ENCODE results near the gene KANK2. TPM values are rescaled to one million over a fixed set of nuclear protein-coding genes. Genes with fewer than 3 reads are reported as not detected.

The KANK2 gene
- total and polyA plus RNA-seq, 2 of the 13 experiments (the other 11 are each of a cell fraction or from before 2014, with no cell fraction given): 5.7 to 12.9 TPM

GRCh38 chr19:11148001-11148400 is 49.3 kb downstream of the KANK2 start:
- H4K20me1 ChIP-seq (ENCODE audit: insufficient read depth, low read length): no peaks in the 10 kb centered on the region
- 92% methylated on average over 13 of the region's 14 CpGs for WGBS (ENCODE audit: low lambda C conversion rate)
- DNase-seq (ENCODE audit: low spot score) (no peak), FAIRE-seq (no peak), ATAC-seq (no peak)
- no peak overlapping the region for H3K4me3 ChIP-seq (replicated peaks in 1 of 3; ENCODE audit: insufficient read depth in 1 of 3, low read depth in 2 of 3, low read length in 3 of 3)
- no peak overlapping the region for H3K9ac ChIP-seq (ENCODE audit: insufficient read depth, low read depth, low read length)
- ChIA-PET CTCF (ENCODE audit: low intra/inter-chr PET ratio, low total read pairs) (no interaction called here), POLR2A (interaction anchor here (1.1 kb wide), 1 partner anchor 9 kb away, joined by 3 read pairs; no protein-coding TSS in a partner anchor)
- peaks cover 1 to 22% of the 10 kb centered on the region in 2 experiments; a peak in 4 of 5 replicates for H3K36me3 ChIP-seq (replicated peaks in 1 of 2; ENCODE audit: control insufficient read depth in 1 of 2, insufficient read depth in 2 of 2, low read length in 2 of 2)
- H3K27ac ChIP-seq (ENCODE audit: extremely low read length, insufficient read depth, low read length): no peak overlapping the region
- in situ Hi-C loops (cut with HindIII; ENCODE audit: extremely low pct_ligation_motif_present, low pct_unique_long_range_greater_than_20kb): no loop called here
- intact Hi-C loops (cut with micrococcal nuclease; ENCODE audit: unreplicated experiment): no loop called here
- peaks cover 34% of the 10 kb centered on the region for H3K4me1 ChIP-seq (ENCODE audit: insufficient read depth, low read length)
- no TSS peak for BruUV-seq (replicated peaks)
- H3K27me3 ChIP-seq (ENCODE audit: control insufficient read depth in 1 of 2, insufficient read depth in 2 of 2, low read length in 2 of 2): no peaks in the 10 kb centered on the region
- H3K4me2 ChIP-seq (ENCODE audit: low read depth, low read length): no peak overlapping the region
- peaks cover 10% of the 10 kb centered on the region for H3K79me2 ChIP-seq (ENCODE audit: insufficient read depth, low read length)
- H3K9me3 ChIP-seq (ENCODE audit: low read length): no peaks in the 10 kb centered on the region
- no peak overlapping the region for H2AFZ ChIP-seq (ENCODE audit: low read length)
- TF ChIP-seq ZNF318 (CRISPR knock-in tag; IDR thresholded peaks at IDR 0.05): no peak
- no peak for TF ChIP-seq TOE1 (CRISPR knock-in tag; IDR thresholded peaks at IDR 0.05)
- no peak for TF ChIP-seq HINFP (CRISPR knock-in tag; IDR thresholded peaks at IDR 0.05; ENCODE audit: low read depth)
- TF ChIP-seq ZNF773 (CRISPR knock-in tag; IDR thresholded peaks at IDR 0.05; ENCODE audit: borderline replicate concordance): no peak
- no peak for TF ChIP-seq ZNF850 (CRISPR knock-in tag; conservative IDR thresholded peaks at IDR 0.05)
- no peak for TF ChIP-seq THAP8 (CRISPR knock-in tag; IDR thresholded peaks at IDR 0.05; ENCODE audit: borderline replicate concordance)
- no peak for TF ChIP-seq CREB3 (CRISPR knock-in tag; IDR thresholded peaks at IDR 0.05)
- TF ChIP-seq ZNF670 (CRISPR knock-in tag; IDR thresholded peaks at IDR 0.05; ENCODE audit: borderline replicate concordance): no peak
- no peak for TF ChIP-seq ZMYM3 (CRISPR knock-in tag; IDR thresholded peaks at IDR 0.05)
- no peak for TF ChIP-seq ZNF432 (CRISPR knock-in tag; IDR thresholded peaks at IDR 0.05; ENCODE audit: borderline replicate concordance)
- no peak for TF ChIP-seq ZKSCAN8 (CRISPR knock-in tag; IDR thresholded peaks at IDR 0.05; ENCODE audit: borderline replicate concordance)
- TF ChIP-seq GPBP1L1 (CRISPR knock-in tag; IDR thresholded peaks at IDR 0.05): no peak

Measured in HepG2 (cell line).